ENCODE results near the gene ZBED1.

DNA sequence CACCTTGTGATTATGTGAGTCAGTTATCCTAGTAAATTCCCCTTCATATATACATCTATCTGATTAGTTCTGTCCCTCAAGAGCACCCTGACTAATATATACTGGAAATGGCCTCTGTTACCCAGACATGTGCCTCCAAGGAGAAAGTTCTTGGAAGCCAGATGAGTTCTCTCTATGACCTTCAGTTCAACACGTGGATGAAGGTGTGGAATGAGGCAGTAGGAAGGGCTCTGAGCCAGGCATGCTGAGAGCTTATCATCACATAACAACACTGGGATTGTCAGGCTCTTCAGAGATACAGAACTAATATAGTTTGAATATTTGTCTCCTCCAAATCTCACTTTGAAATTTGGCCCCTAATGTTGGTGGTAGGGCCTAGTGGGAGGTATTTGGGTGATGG, 44.4 kb upstream of the ZBED1 start:
- TF ChIP-seq MTA2 (IDR thresholded peaks at IDR 0.05; ENCODE audit: low read depth) (no peak), BDP1 (IDR thresholded peaks at IDR 0.05; ENCODE audit: insufficient read depth, insufficient read length) (no peak), NRF1 (conservative IDR thresholded peaks at IDR 0.05 in 1 of 2, IDR thresholded peaks at IDR 0.05 in 1 of 2) (no peak), ZNF655 (CRISPR knock-in tag; IDR thresholded peaks at IDR 0.05) (no peak), PML (IDR thresholded peaks at IDR 0.05; ENCODE audit: low read length) (no peak), NR1H2 (CRISPR knock-in tag; IDR thresholded peaks at IDR 0.05) (no peak), SMC3 (conservative IDR thresholded peaks at IDR 0.05; ENCODE audit: insufficient read depth, low read depth, low read length) (no peak), FOXK2 (conservative IDR thresholded peaks at IDR 0.05 in 1 of 2, IDR thresholded peaks at IDR 0.05 in 1 of 2; ENCODE audit: low read depth in 2 of 2) (no peak), RB1 (IDR thresholded peaks at IDR 0.05; ENCODE audit: low read depth) (no peak)
- TF ChIP-seq, protein P1, sequence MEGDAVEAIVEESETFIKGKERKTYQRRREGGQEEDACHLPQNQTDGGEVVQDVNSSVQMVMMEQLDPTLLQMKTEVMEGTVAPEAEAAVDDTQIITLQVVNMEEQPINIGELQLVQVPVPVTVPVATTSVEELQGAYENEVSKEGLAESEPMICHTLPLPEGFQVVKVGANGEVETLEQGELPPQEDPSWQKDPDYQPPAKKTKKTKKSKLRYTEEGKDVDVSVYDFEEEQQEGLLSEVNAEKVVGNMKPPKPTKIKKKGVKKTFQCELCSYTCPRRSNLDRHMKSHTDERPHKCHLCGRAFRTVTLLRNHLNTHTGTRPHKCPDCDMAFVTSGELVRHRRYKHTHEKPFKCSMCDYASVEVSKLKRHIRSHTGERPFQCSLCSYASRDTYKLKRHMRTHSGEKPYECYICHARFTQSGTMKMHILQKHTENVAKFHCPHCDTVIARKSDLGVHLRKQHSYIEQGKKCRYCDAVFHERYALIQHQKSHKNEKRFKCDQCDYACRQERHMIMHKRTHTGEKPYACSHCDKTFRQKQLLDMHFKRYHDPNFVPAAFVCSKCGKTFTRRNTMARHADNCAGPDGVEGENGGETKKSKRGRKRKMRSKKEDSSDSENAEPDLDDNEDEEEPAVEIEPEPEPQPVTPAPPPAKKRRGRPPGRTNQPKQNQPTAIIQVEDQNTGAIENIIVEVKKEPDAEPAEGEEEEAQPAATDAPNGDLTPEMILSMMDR (IDR thresholded peaks at IDR 0.05 in 2 of 3, conservative IDR thresholded peaks at IDR 0.05 in 1 of 3; ENCODE audit: insufficient read depth in 2 of 3, low read depth in 1 of 3, low read length in 3 of 3): no peak
- TF ChIP-seq, protein P2, sequence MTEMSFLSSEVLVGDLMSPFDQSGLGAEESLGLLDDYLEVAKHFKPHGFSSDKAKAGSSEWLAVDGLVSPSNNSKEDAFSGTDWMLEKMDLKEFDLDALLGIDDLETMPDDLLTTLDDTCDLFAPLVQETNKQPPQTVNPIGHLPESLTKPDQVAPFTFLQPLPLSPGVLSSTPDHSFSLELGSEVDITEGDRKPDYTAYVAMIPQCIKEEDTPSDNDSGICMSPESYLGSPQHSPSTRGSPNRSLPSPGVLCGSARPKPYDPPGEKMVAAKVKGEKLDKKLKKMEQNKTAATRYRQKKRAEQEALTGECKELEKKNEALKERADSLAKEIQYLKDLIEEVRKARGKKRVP (CRISPR knock-in tag; IDR thresholded peaks at IDR 0.05): no peak
